Stromal cell of bone marrow (primary cell): Measurements from ENCODE around the gene ALPK1.
"Not testable (repeated sequence)": the region's sequence is repeated elsewhere in the genome, so short reads cannot be mapped to it uniquely, and the experiment has no call there.

ENCODE experiments used
- DNase-seq: peaks from one replicate; pipeline ENCODE4 v3.0.0-alpha.2; 2012; ENCODE audit warnings: low read depth

Gene ALPK1

GRCh38 chr4:112296949-112297880 is at the start of gene ALPK1:
TSS of gene ALPK1 (plus strand) at chr4:112297369.
- DNase-seq = peak; percentile 90

DNA sequence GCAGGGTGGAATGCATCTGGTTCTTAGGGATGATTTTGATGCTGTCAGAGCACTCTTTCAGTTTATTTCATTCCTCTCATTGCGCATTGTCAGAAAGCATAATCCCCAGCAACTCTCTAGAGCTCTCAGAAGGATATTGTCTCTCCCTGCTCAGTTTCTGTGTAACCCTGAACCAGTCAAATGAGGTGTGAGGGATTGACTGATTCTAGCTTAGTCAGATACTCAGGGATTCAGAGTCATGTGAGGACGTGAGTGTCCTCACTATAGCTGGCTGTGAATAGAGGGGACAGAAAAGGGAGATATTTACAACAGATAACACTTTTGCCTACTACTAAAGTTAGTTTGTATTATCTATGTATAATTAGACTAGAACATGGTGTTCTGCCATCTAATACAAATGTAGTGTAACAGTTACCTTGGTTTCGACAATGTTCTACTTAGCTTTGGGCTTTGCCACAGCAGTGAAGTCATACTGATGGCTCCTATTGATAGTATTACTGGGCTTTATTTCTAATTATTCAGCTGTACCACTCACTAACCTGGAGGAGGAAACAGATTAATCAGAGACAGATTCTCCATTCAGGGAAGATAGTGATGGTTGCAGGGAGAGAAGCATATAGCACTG is 46.0 kb upstream of the ALPK1 start:
- DNase-seq = no peak

GRCh38 chr4:112252234-112252633 is 44.9 kb upstream of the ALPK1 start:
- DNase-seq = no peak

DNA sequence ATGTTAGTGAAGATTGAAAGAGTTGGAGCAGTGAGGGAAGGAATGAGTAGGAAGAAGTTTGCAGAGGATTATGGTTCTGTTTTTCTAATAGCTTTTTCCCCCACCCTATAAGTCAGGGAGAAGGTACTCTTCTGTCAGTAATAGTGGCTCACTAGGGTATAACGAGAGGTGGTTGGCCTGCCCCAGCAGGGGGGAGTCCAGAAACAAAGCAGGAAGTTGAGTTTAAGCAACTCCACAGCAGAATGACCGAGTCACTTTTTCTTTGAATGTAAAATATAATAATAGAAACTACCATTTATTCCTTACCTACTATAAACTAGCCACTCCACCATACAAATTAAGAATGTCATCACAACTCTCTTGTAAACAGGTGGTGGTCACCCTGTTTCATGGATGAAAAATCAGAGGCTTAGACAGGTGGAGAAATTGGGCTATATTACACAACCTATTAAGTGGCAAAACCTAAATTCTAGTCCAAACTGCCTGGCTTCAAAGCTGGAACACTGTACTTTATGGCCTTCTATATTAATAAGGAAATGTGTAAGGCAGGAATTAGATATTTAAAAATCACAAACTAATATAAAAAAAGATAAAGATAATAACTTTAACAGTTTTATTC is 43.7 kb upstream of the ALPK1 start:
- DNase-seq = no peak

DNA sequence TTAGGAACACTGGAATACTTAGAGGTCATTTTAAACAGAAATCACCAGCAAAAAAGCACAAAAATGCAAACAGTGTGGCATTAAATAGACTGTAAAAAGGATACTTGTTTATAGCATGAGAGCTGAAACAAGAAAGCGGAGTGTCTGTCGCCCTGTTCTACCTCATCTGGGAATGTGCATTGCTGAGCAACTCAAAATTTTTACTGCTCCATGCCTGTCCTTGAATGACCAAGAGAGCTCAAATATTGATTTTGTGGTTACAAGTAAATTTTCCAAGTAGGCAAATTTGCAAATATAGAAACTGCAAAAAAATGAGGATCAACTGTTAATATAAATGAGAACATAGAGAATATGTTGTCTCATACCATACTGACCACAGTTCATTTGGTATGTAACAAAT is 40.1 kb upstream of the ALPK1 start:
- DNase-seq = no peak

DNA sequence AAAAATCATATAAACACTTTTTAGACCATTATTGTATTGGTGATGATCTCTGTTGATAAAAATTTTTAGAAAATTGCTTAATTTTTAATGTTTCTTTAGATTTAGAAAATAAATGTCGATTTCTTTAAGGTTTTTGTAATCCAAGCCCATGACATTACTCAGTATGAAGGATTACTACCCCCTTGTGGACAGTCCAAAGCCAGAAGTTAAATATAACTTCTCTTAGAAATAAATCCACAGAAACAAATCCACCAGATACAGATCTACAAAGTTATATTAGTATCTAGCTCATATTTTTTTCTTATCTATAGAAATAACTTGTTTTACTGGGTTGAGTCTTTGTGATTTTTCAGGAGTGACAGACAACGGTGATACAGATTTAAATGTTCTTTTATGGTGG is 30.3 kb upstream of the ALPK1 start:
- no peak for DNase-seq

GRCh38 chr4:112270051-112270450 is 27.1 kb upstream of the ALPK1 start:
- DNase-seq = no peak

GRCh38 chr4:112270640-112271421 is 26.3 kb upstream of the ALPK1 start:
- DNase-seq = no peak

- no peak for DNase-seq
Measured at GRCh38 chr4:112272292-112272691, 24.9 kb upstream of the ALPK1 start.

GRCh38 chr4:112274959-112275358 is 22.2 kb upstream of the ALPK1 start:
- DNase-seq = no peak

GRCh38 chr4:112276113-112276512 is 21.1 kb upstream of the ALPK1 start:
- no peak for DNase-seq

GRCh38 chr4:112277220-112277619 is 19.9 kb upstream of the ALPK1 start:
- DNase-seq = no peak

GRCh38 chr4:112277705-112278448 is 19.3 kb upstream of the ALPK1 start:
- no peak for DNase-seq

- DNase-seq = no peak
Measured at GRCh38 chr4:112279025-112279881, 17.9 kb upstream of the ALPK1 start.

- DNase-seq = no peak
Measured at GRCh38 chr4:112279882-112280315, 17.3 kb upstream of the ALPK1 start.

DNA sequence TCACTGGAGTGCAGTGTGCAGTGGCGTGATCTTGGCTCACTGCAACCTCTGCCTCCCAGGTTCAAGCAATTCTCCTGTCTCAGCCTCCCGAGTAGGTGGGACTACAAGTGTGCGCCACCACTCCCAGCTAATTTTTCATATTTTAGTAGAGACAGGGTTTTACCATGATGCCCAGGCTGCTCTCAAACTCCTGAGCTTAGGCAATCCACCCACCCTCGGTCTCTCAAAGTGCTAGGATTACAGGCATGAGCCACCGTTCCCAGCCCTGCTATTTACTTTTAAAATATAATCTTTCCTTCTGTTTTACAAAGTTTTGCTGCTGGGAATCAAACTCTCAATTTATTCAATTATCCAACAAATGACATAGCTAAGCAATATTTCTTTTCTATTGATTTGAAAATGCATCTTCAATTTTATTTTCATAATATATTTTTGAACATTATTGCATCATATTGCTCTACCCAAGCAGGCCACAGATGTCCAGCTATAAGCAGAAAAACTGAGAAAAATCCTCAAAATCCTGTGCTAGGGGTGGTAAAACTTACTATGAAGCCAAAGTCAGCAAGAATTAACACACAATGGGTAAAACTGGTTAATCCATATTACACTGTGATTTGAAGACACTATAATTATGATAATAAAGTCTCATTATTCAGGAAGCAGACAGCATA is 16.6 kb upstream of the ALPK1 start:
- DNase-seq = no peak

DNA sequence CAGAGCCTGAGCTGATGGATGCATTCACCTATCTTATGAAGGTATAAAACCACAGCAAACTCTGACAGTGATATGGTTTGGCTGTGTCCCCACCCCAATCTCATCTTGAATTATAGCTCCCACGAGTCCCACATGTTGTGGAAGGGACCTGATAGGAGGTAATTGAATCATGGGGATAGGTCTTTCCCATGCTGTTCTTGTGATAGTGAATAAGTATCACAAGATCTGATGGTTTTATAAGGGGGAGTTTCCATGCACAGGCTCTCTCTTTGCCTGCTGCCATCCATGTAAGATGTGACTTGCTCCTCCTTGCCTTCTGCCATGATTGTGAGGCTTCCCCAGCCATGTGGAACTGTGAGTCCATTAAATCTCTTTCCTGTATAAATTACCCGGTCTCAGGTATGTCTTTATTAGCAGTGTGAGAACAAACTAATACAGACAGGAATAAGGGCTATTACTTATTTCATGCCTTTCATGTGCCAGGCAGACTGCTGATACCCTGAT is 15.2 kb upstream of the ALPK1 start:
- DNase-seq = not testable (repeated sequence)

DNA sequence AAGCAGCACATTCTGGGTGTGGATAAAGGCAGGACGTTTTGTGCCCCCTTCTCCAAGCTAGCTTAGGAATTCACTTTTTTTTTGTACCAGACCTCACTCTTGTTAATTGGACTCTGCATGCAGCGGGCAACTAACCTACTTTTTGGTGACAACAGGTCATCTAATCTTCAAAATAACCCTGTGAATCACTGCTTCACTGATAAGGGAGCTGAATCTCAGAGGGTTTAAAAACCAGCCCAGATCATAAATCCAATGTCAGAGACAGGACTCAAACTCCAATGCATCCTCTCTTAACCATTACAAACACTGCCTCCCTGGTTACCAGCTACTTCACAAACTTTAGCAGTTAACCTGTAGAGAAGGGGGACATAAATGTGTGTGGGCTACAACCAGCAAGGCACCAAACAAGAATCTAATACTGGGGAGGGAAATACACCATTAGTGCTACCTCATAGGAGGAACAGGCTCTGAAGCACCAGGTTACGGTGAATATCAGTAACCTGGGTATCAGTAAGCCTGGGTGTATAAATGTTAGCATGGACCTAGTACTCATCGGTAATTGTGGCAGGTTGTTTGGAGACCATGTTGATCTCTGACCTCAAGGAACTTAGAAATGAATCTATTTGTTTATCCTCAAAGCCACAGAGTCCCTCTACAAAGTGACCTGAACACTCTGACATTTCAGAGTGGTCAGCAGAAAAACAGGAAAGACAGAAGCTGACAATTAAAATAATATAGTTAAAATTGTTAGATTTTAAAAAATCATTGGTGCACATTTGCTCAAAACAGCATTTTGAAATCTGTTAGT is 14.1 kb upstream of the ALPK1 start:
- DNase-seq = no peak

- DNase-seq = no peak
Measured at GRCh38 chr4:112284166-112284565, 13.0 kb upstream of the ALPK1 start.
